VCaP (cell line): ENCODE results near the gene KCNK17.
"Not testable (repeated sequence)": the region's sequence is repeated elsewhere in the genome, so short reads cannot be mapped to it uniquely, and the experiment has no call there.

Source experiments
- H3K27ac ChIP-seq: fragments of 450-650 bp; 2 replicates; pipeline ENCODE4 v1.5.1; 2017
- TF ChIP-seq, protein P1 (sequence below): fragments of 450-650 bp; conservative IDR thresholded peaks from 2 replicates; pipeline ENCODE4 v1.5.1; 2017; ENCODE audit warnings: mild to moderate bottlenecking, moderate library complexity

Gene KCNK17

DNA sequence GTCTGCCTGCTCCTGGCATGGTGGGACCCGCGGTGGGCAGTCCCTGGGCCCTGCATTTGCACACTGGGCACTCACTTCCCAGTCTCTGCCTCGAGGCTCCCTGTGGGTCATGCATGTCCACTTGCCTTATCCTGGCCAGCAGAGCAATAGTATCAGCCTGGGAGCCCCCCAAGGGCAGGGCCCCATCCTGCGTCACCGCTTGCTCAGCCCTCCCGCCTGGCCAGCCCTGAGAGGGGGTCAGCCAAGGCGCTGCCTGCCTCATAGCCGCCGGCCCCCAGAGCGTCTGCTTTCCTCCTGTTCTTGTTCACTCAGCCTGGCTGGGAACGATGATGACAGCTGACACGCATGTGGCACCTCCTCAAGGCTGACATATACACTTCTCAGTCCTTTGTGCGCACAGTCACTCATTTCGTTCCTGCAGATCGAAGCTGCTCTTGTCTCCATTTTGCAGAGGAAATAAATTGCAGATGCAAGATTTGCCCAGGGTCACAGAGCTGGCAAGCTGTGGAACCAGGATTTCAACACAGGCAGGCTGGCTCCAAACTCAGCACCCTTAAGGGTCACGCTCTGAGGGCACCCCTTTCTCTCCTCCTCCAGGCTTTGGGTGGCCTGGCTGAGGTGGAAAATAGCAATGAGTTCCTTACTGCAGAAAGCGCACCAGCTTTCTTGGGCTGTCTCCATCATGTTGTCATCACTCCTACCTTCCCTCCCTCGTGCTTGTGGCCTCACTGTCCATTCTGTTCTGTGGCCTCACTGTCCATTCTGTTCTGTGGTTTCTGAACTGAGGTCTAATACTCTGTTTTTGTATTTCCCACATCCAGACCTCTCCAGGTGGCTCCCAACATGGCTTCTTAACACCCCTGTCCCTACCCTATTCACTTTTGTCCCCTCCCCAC lies 17.2 kb downstream of the KCNK17 start:
- H3K27ac ChIP-seq: no peak overlapping the region
- TF ChIP-seq, protein P1, sequence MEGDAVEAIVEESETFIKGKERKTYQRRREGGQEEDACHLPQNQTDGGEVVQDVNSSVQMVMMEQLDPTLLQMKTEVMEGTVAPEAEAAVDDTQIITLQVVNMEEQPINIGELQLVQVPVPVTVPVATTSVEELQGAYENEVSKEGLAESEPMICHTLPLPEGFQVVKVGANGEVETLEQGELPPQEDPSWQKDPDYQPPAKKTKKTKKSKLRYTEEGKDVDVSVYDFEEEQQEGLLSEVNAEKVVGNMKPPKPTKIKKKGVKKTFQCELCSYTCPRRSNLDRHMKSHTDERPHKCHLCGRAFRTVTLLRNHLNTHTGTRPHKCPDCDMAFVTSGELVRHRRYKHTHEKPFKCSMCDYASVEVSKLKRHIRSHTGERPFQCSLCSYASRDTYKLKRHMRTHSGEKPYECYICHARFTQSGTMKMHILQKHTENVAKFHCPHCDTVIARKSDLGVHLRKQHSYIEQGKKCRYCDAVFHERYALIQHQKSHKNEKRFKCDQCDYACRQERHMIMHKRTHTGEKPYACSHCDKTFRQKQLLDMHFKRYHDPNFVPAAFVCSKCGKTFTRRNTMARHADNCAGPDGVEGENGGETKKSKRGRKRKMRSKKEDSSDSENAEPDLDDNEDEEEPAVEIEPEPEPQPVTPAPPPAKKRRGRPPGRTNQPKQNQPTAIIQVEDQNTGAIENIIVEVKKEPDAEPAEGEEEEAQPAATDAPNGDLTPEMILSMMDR: no peak

GRCh38 chr6:39295611-39296011 lies 18.6 kb downstream of the KCNK17 start:
- no peak overlapping the region for H3K27ac ChIP-seq
- TF ChIP-seq, protein P1: no peak

- TF ChIP-seq, protein P1: no peak
- H3K27ac ChIP-seq: no peak overlapping the region
Observed at GRCh38 chr6:39294899-39295298, 19.3 kb downstream of the KCNK17 start.

- H3K27ac ChIP-seq: no peak overlapping the region
- TF ChIP-seq, protein P1: no peak
Observed at GRCh38 chr6:39294133-39294532, 20.1 kb downstream of the KCNK17 start.

DNA sequence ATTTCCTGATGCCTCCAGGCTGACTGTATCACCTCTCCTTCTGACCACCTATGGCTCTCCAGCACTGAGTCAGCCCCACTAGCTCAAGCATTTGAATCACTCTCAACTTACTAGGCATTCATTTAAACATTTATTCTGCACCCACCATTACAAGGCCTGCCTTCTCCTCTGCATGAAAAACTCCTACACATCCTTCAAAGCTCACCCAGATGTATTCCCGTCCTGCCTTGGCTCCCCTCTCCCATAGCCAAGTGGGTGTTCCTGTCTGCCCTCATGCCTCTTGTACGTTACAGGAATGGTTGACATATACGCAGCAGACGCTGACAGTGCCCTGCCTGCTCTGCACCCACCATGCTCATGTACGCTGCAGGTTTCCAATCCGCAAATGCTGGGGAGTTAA lies 21.6 kb downstream of the KCNK17 start:
- TF ChIP-seq, protein P1: no peak

GRCh38 chr6:39289490-39289889 lies 24.7 kb downstream of the KCNK17 start:
- H3K27ac ChIP-seq: no peak overlapping the region
- TF ChIP-seq, protein P1: no peak

More for the DNA sequence above, 21.6 kb downstream of the KCNK17 start:
- no peak overlapping the region for H3K27ac ChIP-seq

GRCh38 chr6:39287601-39288000 lies 26.6 kb downstream of the KCNK17 start:
- TF ChIP-seq, protein P1: no peak
- H3K27ac ChIP-seq: no peak overlapping the region

DNA sequence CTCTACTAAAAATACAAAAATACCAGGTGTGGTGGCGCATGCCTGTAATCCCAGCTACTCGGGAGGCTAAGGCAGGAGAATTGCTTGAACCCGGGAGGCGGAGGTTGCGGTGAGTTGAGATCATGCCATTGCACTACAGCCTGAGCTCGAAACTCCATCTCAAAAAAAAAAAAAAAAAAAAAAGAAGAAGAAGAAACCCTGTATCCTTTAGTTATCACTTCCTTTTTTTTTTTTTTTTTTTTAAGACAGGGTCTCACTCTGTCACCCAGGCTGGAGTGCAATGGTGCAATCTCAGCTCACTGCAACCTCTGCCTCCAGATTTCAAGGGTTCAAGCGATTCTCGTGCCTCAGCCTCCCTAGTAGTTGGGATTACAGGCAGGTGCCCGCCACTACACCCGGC lies 27.6 kb downstream of the KCNK17 start:
- not testable (repeated sequence) for H3K27ac ChIP-seq
